EL (cell line): ENCODE measurements around the gene NCKAP1.
"Not testable (repeated sequence)": the region's sequence is repeated elsewhere in the genome, so short reads cannot be mapped to it uniquely, and the experiment has no call there.

Source experiments
- DNase-seq: peaks from one replicate; pipeline ENCODE4 v3.0.0-alpha.2; 2016

NCKAP1 gene

DNA sequence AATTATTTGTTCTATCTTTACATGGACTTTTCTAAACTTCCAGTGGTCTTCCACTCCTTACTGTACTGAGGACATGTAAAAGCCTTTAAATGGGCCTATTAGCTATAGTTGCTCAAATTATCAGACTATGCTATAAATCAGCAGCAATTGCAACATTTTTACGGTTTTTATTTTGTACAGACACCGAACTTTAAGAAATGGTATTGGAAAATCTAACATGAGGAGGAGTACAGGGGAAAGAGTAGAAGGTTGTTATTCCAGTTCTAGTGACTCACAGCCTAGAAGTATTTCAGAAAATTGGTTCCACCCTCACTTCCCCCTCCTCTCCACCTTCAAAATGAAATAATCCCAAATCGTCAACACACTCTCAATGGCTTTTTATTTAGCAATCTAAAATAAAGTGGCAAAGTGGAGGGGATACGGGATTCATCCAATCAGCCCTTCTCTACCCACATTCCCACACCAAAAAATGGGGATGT, 1.1 kb downstream of the NCKAP1 start:
- peak; percentile 49 for DNase-seq

GRCh38 chr2:183035954-183036669, 2.1 kb downstream of the NCKAP1 start:
- no peak for DNase-seq

DNA sequence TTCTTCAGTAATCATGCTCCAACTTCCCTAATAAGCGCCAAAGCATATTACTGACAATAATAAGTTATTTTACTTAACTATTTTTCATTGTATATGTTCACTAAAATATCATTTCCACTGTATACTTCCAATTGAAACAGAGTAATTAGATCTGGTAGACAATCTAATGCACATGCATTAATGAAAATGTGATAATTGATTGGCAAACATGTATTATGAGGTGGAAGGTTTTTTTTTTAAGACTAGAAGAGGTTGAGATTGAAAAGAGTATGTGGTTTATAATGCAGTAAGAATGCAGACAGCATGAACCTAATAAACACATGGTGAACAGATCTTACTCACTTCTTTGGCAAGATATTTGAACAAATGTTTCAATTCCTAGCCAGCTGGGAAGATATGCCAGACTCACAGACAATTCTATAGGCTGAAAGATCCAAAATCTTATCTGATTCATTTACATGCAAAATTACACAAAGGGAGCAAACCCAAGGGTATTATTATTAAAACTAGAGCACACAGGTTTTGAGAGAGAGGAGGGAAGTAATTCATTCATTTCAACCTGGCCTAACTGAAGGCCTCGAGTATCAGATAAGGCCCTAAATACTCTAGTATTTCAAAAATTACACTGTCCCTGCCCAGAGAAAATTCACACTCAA, 2.8 kb downstream of the NCKAP1 start:
- DNase-seq, result peak; percentile 78

DNA sequence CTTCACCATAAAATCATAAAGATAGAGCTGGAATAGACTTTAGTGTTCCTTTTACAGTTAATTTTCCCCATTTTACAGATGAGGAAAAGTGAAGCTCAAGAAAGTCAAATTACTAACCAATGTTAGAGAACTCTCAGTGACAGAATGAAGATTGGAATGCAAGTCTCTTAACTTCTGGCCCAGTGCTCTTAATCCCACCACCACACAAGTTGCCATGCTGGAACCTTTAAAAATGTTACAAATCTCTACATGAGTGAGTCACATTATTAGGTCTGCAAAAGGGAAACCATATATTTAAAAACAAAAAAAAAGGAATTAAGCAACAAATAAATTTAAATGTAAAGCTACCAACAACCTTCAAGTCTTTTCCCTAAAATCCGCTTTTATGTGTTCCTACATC, 3.5 kb downstream of the NCKAP1 start:
- DNase-seq, result peak; percentile 65

GRCh38 chr2:183033951-183034350, 4.3 kb downstream of the NCKAP1 start:
- DNase-seq, result no peak

GRCh38 chr2:183031911-183032794, 6.1 kb downstream of the NCKAP1 start:
- DNase-seq, result no peak

GRCh38 chr2:183029219-183029618, 9.0 kb downstream of the NCKAP1 start:
- DNase-seq, result peak; percentile 6

- DNase-seq, result no peak
These were observed 10.1 kb downstream of the NCKAP1 start for GRCh38 chr2:183028108-183028507.

- DNase-seq, result no peak
These were observed 10.8 kb downstream of the NCKAP1 start for GRCh38 chr2:183027443-183027842.

- DNase-seq, result no peak
These were observed 11.8 kb downstream of the NCKAP1 start for GRCh38 chr2:183026424-183026823.

DNA sequence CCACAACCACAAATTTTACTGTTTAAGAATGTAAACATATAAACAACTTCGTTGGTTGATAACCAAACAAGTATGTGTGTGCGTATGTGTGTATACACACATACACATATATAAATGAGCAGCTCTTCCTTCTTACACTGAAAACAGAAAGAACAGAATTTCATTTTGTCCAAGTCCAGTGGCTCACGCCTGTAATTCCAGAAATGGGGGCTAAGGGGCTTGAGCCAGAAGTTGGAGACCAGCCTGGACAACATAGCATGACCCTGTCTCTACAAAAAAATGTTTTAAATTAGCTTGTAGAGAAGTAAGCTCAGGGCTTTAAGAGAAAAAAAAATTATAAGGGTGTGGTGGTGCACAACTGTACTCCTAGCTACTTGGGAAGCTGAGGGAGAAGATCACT, 12.3 kb downstream of the NCKAP1 start:
- DNase-seq, result no peak

- peak; percentile 25 for DNase-seq
These were observed 13.7 kb downstream of the NCKAP1 start for GRCh38 chr2:183024339-183025095.

GRCh38 chr2:183022711-183023110, 15.5 kb downstream of the NCKAP1 start:
- no peak for DNase-seq

- no peak for DNase-seq
These were observed 16.6 kb downstream of the NCKAP1 start for GRCh38 chr2:183021613-183022012.

GRCh38 chr2:183019718-183020442, 18.4 kb downstream of the NCKAP1 start:
- no peak for DNase-seq

- DNase-seq, result not testable (repeated sequence)
These were observed 20.4 kb downstream of the NCKAP1 start for GRCh38 chr2:183017845-183018244.

- no peak for DNase-seq
These were observed 24.3 kb downstream of the NCKAP1 start for GRCh38 chr2:183014005-183014404.

GRCh38 chr2:183011743-183012142, 26.5 kb downstream of the NCKAP1 start:
- DNase-seq, result no peak

DNA sequence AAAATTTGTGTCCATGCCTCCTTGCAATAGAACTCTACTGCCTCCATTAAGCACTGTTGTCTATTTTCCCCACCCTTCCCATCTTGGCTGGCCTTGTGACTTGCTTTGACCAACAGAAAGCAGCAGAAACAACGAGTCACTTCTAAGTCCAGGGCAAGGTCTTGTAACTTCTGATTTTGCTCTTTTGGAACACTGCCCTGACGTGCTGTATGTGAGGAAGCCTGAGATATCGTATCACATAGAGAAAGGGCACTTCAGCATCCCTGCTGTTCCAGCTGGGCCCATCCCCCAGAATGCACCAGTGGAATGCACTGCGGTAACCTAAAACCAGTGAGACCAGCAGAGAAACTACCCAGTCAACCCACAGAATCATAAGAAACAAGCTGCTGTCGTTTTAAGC, 28.1 kb downstream of the NCKAP1 start:
- DNase-seq, result peak; percentile 29

DNA sequence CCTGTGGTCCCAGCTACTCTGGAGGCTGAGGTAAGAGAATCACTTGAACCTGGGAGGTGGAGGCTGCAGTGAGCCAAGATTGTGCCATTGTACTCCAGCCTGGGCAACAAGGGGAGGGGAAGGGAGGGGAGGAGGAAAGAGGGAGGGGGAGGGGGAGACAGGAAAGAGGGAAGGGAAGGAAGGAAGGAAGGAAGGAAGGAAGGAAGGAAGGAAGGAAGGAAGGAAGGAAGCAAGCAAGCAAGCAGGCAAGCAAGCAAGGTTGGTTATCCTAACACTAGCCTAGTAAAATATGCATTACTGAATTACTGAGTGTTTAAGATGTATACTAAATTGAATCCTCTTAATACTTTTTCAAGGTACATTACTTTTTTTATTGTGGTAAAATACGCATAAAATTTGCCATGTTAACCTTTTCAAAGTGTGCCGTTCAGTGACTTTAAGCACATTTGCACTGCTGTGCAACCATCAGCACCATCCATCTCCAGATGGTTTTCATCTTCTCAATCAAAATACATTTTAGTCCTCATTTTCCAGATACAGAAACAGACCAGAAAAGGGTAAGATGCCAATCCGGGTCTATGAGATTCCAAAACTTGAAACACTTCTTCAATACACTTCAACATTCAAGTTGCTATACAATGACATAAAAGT, 28.9 kb downstream of the NCKAP1 start:
- DNase-seq, result no peak

GRCh38 chr2:183001948-183002347, 36.3 kb downstream of the NCKAP1 start:
- DNase-seq, result no peak
